Stomach (tissue), 4 donors: ENCODE results near the gene PPP5C.

ENCODE experiments used
- EP300 ChIP-seq: sonication (generic); formaldehyde crosslinking; IDR thresholded peaks from one replicate; pipeline ENCODE4 v1.6.1; 2017; ENCODE audit warnings: antibody characterized with exemption
- POLR2A ChIP-seq, 4 donors: fragments of 450-650 bp; IDR thresholded peaks; one replicate each; pipeline ENCODE4 v1.6.1; 2016; ENCODE audit warnings: antibody characterized with exemption in 4 of 4, control low read depth in 2 of 4, mild to moderate bottlenecking in 1 of 4, moderate library complexity in 1 of 4
- POLR2AphosphoS5 ChIP-seq, 3 donors: sonication (generic); formaldehyde crosslinking; IDR thresholded peaks; one replicate each; pipeline ENCODE4 v1.6.1; 2016; ENCODE audit warnings: antibody characterized with exemption in 3 of 3
- TF ChIP-seq, protein P1 (sequence below), 7 experiments: fragments of 450-650 bp in 4 of 7; fragments of 200-600 bp in 3 of 7; sonication (generic) in 3 of 7; IDR thresholded peaks; one replicate each; pipeline ENCODE4 v1.5.1; 2016 to 2019; ENCODE audit warnings: antibody characterized with exemption in 7 of 7, control low read depth in 2 of 7, mild to moderate bottlenecking in 1 of 7

DNA sequence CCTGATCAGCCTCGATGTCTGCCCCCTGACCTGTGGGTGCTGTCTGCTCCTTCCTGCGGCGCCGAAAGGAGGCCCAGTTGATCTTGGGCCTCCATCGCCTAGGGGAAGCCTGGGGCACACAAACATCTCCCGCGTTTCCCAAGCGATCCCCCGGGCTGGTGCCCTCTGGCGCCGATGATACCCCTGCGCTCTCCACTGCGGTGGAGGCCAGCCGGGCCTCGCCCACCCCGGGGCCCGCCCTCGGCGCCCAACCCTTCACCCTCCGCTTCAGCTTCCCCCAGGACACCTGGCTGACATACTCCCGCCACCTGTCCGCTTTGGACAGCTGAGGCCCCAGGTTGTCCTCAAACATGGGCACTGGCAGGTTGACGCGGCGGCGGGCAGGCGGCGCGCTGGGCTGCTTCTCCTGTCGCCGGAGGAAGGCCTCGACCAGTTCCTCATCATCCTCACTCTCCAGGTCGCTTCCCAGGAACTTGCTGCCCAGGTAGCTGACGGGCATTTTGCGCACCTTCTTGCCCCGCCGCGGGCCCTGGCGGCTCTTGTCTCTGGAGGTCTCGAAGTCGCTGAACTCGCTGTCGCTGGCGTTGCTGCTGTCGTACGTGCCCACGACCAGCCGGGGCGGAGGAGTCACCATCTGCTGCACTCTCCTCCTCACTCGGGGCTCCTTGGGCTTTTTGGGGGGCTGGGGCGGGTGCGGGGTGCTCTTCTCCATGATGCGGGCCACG lies 65.2 kb downstream of the PPP5C start:
- no peak for TF ChIP-seq EP300
- TF ChIP-seq, protein P1, sequence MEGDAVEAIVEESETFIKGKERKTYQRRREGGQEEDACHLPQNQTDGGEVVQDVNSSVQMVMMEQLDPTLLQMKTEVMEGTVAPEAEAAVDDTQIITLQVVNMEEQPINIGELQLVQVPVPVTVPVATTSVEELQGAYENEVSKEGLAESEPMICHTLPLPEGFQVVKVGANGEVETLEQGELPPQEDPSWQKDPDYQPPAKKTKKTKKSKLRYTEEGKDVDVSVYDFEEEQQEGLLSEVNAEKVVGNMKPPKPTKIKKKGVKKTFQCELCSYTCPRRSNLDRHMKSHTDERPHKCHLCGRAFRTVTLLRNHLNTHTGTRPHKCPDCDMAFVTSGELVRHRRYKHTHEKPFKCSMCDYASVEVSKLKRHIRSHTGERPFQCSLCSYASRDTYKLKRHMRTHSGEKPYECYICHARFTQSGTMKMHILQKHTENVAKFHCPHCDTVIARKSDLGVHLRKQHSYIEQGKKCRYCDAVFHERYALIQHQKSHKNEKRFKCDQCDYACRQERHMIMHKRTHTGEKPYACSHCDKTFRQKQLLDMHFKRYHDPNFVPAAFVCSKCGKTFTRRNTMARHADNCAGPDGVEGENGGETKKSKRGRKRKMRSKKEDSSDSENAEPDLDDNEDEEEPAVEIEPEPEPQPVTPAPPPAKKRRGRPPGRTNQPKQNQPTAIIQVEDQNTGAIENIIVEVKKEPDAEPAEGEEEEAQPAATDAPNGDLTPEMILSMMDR (IDR thresholded peaks at IDR 0.05) = no peak
- TF ChIP-seq POLR2A (IDR thresholded peaks at IDR 0.05) = no peak
- no peak for TF ChIP-seq POLR2AphosphoS5 (IDR thresholded peaks at IDR 0.05)
